Lower lobe of right lung (tissue), 2 donors: ENCODE results near the gene ZBTB9. TPM values are rescaled to one million over a fixed set of nuclear protein-coding genes. Genes with fewer than 3 reads are reported as not detected.
"Not testable (repeated sequence)": the region's sequence is repeated elsewhere in the genome, so short reads cannot be mapped to it uniquely, and the experiment has no call there.

Experiments
- ATAC-seq, 2 donors: fragments of 200-7000 bp; cut with Tn5 transposase; one replicate each; pipeline ENCODE4 v1.9.1; 2020 to 2022; ENCODE audit warnings: mild to moderate bottlenecking in 2 of 2, moderate library complexity in 2 of 2
- DNase-seq: peaks from one replicate; pipeline ENCODE4 v3.0.0-alpha.2; 2020
- H3K27ac ChIP-seq: fragments of 200-600 bp; one replicate; pipeline ENCODE4 v1.8.0; 2022
- H3K27me3 ChIP-seq: fragments of 200-600 bp; one replicate; pipeline ENCODE4 v1.8.0; 2022; ENCODE audit warnings: low read depth
- H3K36me3 ChIP-seq: fragments of 200-600 bp; one replicate; pipeline ENCODE4 v1.8.0; 2022; ENCODE audit warnings: mild to moderate bottlenecking
- H3K4me1 ChIP-seq: fragments of 200-600 bp; one replicate; pipeline ENCODE4 v1.8.0; 2022
- H3K4me3 ChIP-seq: fragments of 200-600 bp; one replicate; pipeline ENCODE4 v1.8.0; 2022; ENCODE audit warnings: mild to moderate bottlenecking
- H3K9me3 ChIP-seq: fragments of 200-600 bp; one replicate; pipeline ENCODE4 v1.8.0; 2022
- CTCF ChIP-seq: fragments of 200-600 bp; IDR thresholded peaks from one replicate; pipeline ENCODE4 v1.8.0; 2022; ENCODE audit warnings: antibody characterized with exemption, mild to moderate bottlenecking
- intact Hi-C: fragments of 100-400 bp; cut with DNase I; formaldehyde crosslinking; loops from one replicate; pipeline ENCODE4 v1.11.0; 2022
- total RNA-seq: library from RNA; stranded (reverse); fragmentation: NEBNext Ultra II Directional; extraction: Animal tissue kit (Norgen Biotek cat#: 25700); gene quantifications from one replicate; pipeline ENCODE4 v1.2.1, GENCODE V29; 2021
- donor health status: DM: no; HTN: yes; CAD: no; lungs with severe emphysema.

The ZBTB9 gene
- total RNA-seq, 1 donor from 2014 or later, result 9.5 TPM

GRCh38 chr6:33459226-33459625 lies 4.8 kb downstream of the ZBTB9 start:
- no peak for ATAC-seq
- peaks cover 8% of the 10 kb centered on the region for H3K4me1 ChIP-seq
- H3K27me3 ChIP-seq, result no peaks in the 10 kb centered on the region
- DNase-seq, result no peak
- no peak overlapping the region for H3K4me3 ChIP-seq
- no peak overlapping the region for H3K27ac ChIP-seq
- TF ChIP-seq CTCF, result no peak
- intact Hi-C loops, result no loop called here
- no peaks in the 10 kb centered on the region for H3K9me3 ChIP-seq
- H3K36me3 ChIP-seq, result peaks cover 21% of the 10 kb centered on the region

GRCh38 chr6:33466075-33466735 lies 11.8 kb downstream of the ZBTB9 start:
- Histone ChIP-seq H3K9me3 (no peaks in the 10 kb centered on the region), H3K4me1 (no peaks in the 10 kb centered on the region), H3K27me3 (no peaks in the 10 kb centered on the region), H3K27ac (no peak overlapping the region), H3K4me3 (no peak overlapping the region), H3K36me3 (no peaks in the 10 kb centered on the region)
- DNase-seq (no peak), ATAC-seq (no peak)
- intact Hi-C loops, result no loop called here
- no peak for TF ChIP-seq CTCF

GRCh38 chr6:33467091-33467490 lies 12.7 kb downstream of the ZBTB9 start:
- Histone ChIP-seq H3K27ac (no peak overlapping the region), H3K27me3 (no peaks in the 10 kb centered on the region), H3K36me3 (no peaks in the 10 kb centered on the region), H3K4me3 (no peak overlapping the region), H3K9me3 (no peaks in the 10 kb centered on the region), H3K4me1 (no peaks in the 10 kb centered on the region)
- DNase-seq (no peak), ATAC-seq (no peak)
- TF ChIP-seq CTCF, result no peak
- intact Hi-C loops, result no loop called here

- ATAC-seq (no peak), DNase-seq (no peak)
- no peaks in the 10 kb centered on the region for H3K27me3 ChIP-seq
- H3K36me3 ChIP-seq, result no peaks in the 10 kb centered on the region
- no peak overlapping the region for H3K4me3 ChIP-seq
- TF ChIP-seq CTCF, result no peak
- H3K4me1 ChIP-seq, result no peaks in the 10 kb centered on the region
- H3K27ac ChIP-seq, result no peak overlapping the region
- intact Hi-C loops, result no loop called here
- H3K9me3 ChIP-seq, result no peaks in the 10 kb centered on the region
Observed at GRCh38 chr6:33469661-33470060, 15.3 kb downstream of the ZBTB9 start.

GRCh38 chr6:33477864-33478263 lies 23.5 kb downstream of the ZBTB9 start:
- intact Hi-C loops, result no loop called here
- TF ChIP-seq CTCF, result no peak

GRCh38 chr6:33481192-33481591 lies 26.8 kb downstream of the ZBTB9 start:
- Histone ChIP-seq H3K4me3 (no peak overlapping the region), H3K27me3 (no peaks in the 10 kb centered on the region), H3K36me3 (no peaks in the 10 kb centered on the region), H3K4me1 (no peaks in the 10 kb centered on the region), H3K27ac (no peak overlapping the region), H3K9me3 (no peaks in the 10 kb centered on the region)
- TF ChIP-seq CTCF, result no peak
- no peak for ATAC-seq
- intact Hi-C loops, result no loop called here
- DNase-seq, result no peak

More at GRCh38 chr6:33477864-33478263, 23.5 kb downstream of the ZBTB9 start:
- DNase-seq (no peak), ATAC-seq (no peak)
- Histone ChIP-seq H3K4me3 (no peak overlapping the region), H3K27me3 (no peaks in the 10 kb centered on the region), H3K9me3 (no peaks in the 10 kb centered on the region), H3K4me1 (no peaks in the 10 kb centered on the region), H3K36me3 (no peaks in the 10 kb centered on the region), H3K27ac (no peak overlapping the region)

GRCh38 chr6:33482620-33483019 lies 28.2 kb downstream of the ZBTB9 start:
- H3K27me3 ChIP-seq, DNase-seq, H3K4me1 ChIP-seq, H3K36me3 ChIP-seq, H3K27ac ChIP-seq, H3K4me3 ChIP-seq, ATAC-seq, H3K9me3 ChIP-seq, intact Hi-C loops: not testable (repeated sequence)
